SU-DHL-6 (cell line): ENCODE data around the gene ZNF662.

Source experiments
- CTCF ChIP-seq: fragments of 200-600 bp; sonication (generic); IDR thresholded peaks from one replicate; pipeline ENCODE4 v1.5.1; 2017; ENCODE audit warnings: antibody characterized with exemption, mild to moderate bottlenecking, low read length, moderate library complexity; ENCODE audit not compliant: insufficient read depth, poor library complexity, severe bottlenecking
- EZH2phosphoT487 ChIP-seq: fragments of 200-600 bp; sonication (generic), shearing (Covaris generic); conservative IDR thresholded peaks from 2 replicates; pipeline ENCODE4 v1.6.1; 2018; ENCODE audit warnings: mild to moderate bottlenecking, antibody characterized with exemption, low read length, moderate library complexity, mixed read lengths

GRCh38 chr3:42911551-42911950 is 5.6 kb downstream of the ZNF662 start:
- TF ChIP-seq CTCF (no peak), EZH2phosphoT487 (no peak)
